HG02973 (cell line): Measurements from ENCODE around the gene DNAJC1.

Source experiments
- ATAC-seq: cut with Tn5 transposase; IDR thresholded peaks from one replicate; pipeline ENCODE4 v1.9.1; 2021; ENCODE audit warnings: moderate library complexity; ENCODE audit not compliant: unreplicated experiment

Gene DNAJC1

GRCh38 chr10:21961847-21962246 lies 41.7 kb downstream of the DNAJC1 start:
- ATAC-seq = no peak

DNA sequence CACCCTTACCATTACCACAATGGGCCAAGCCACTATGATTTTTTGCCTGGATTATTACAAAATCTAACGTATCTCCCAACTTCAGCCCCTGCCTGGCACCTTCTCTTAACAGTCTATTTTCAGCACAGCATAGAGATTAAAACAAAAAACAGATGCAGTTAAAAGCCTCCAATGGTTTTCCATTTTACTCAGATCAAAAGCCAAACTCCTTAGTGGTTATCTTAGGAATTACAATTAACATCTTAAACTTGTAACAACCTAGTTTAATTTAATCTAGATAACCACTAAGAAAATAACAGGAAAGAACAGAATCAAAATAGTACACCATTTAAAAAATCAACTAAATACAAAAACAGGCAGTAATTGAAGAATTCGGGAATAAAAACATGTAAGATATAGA lies 43.5 kb downstream of the DNAJC1 start:
- no peak for ATAC-seq

DNA sequence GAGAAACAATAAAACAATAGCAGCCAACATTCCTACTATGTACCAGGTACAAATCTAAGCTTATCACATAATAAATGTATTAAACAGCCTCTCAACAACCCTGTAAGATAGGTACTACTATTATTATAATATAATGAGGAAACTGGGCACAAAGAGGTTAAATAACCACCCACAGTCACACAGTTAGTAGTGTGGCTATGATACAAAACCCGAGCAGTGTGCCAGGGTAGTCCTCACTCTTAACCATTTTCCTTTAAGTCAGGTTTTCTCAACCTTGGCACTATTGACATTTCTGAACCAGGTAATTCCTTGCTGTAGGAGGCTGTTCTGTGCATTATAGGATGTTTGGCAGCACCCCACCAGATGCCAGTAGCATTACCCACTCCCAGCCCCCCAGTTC lies 48.8 kb downstream of the DNAJC1 start:
- ATAC-seq = no peak

DNA sequence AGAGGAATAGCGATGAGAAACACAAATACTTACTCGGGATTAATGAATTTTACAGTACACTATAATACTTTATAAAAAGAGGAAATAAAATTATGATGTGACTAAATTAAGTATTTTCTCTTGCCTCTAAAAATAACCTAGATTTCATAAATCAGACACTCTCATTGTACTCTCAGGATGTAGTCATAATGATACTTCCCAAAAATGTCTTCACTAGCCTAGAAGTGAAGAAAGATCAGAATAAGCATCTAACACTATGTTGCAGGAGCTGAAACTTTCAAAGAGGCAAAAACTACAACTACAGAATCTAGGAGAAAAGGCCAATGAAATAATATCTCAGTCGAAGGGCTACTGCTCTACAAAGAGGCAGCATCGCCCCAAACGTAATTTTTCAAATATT lies 49.4 kb downstream of the DNAJC1 start:
- peak; percentile 45 for ATAC-seq

DNA sequence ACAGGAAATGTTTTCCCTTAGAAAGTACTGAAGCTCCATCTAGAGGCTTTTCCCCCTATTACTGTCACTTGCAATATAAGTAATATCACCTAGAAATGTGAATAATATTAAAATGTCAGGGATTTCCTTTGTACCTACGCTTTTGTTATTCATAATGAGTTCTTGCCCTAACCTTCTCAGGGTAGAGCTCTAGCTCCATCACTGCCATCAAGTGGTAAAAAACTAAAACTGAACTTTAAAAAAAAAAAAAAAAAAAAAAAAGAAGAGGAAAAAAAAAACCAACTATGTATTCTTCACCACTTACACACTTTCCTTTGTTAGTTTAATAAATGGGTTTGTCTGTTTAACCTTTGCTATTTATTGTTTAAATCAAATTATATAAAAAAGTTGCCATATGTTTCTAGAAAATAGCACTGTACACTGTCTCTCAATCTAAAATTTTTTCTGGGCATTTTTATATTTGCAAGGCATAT lies 49.9 kb downstream of the DNAJC1 start:
- peak; percentile 74 for ATAC-seq

- ATAC-seq = no peak
Measured at GRCh38 chr10:21950566-21950965, 53.0 kb downstream of the DNAJC1 start.

DNA sequence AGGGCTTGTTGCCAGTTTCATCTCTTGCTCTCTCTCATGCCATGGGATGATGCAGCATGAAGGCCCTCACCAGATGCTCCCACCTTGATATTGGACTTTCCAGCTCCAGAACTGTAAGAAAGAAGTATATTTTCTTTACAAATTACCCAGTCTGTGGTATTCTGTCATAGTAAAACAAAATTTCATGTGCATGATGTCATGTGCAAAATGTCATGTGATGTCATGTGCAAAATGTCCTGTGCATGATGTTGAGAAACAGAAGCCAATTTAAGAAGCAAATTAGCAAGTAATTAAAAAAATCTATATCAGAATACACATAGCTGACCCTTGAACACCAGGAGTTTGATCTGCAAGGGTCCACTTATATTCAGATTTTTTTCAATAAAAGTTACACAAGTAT lies 56.6 kb downstream of the DNAJC1 start:
- ATAC-seq = no peak

DNA sequence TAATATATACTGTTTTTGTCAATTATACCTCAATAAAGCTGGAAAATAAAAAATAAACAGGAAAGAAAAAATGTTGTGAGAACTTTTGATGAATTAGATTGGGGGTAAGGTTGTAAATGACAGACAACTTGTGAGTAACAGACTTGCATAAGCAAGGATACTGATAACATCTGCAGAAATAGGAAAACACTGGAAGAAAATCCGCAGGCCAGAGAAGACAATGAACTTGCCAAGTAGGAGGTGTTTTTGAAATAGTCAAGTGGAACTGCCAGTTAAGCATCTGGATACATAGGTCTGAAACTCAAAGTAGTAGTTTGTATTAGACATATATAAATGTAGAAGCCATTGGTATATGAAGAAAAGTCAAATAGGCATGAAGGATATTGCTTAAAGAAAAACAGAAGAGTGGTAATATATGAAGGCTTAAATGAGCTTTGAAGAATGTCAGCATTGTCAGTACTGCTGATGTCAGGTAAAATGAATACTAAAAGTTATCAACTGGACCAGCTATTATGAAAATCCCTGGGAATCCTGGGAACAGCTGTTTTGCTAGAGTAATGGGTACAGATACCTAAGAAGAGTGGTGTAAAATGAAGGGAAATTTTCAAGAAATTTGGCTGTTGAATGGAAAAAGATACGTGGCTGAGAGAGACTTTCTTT lies 58.7 kb downstream of the DNAJC1 start:
- ATAC-seq = no peak

- ATAC-seq = no peak
Measured at GRCh38 chr10:21943633-21944265, 59.8 kb downstream of the DNAJC1 start.

GRCh38 chr10:21935439-21936023 lies 68.0 kb downstream of the DNAJC1 start:
- no peak for ATAC-seq

GRCh38 chr10:21934307-21934706 lies 69.2 kb downstream of the DNAJC1 start:
- ATAC-seq = no peak

DNA sequence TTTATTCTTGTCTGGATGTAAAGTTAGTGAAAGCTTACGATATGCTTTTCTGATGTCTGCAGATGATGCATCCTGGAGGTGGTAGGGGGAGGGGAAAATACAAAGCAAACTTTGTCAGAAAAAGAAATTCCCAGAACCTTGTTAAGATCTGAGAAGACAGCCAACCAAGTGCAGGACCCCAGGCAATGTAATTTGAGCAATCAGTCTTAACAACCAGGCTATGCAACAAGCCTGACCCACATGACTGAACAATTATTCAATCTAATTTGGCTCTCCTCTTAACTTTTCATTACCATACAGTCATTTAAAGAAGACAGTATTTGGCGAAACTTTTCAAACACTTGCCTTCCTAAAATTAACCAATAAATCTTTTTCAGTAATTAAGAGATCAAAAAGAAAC lies 74.5 kb downstream of the DNAJC1 start:
- ATAC-seq = no peak

DNA sequence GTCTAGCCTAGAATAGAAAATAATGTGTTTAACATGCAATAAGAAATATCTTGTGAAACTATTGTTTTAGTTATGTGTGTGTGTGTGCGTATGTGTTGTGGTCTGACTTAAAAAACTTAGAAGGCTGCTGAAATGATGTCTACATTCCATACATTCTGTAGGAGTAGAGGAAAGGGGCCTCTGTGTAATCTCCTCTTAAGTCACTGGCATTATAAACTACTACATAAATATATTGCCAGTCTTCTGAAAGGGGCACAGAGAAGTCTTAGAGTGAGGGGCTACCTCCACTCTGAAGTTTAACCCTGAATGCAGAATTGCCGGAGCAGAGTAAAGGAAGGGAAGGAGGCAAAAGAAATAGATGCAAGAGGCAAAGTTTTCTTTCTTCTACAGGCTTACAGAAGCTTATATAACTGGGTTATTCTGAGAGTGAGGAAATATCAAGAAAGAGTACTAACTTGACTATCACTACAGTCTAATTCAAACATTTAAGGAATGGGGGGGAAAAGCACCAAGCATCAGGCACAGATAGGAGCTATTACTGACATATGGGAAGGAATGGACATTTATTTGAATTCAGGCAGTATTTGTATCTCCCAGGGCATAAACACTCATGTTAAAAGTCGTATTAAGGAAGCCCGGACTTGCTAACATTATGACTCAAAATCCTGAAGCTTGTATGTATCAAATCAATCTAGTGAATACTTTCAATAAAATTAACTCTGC lies 75.7 kb downstream of the DNAJC1 start:
- ATAC-seq = no peak

GRCh38 chr10:21926949-21927348 lies 76.6 kb downstream of the DNAJC1 start:
- ATAC-seq = no peak

- ATAC-seq = no peak
Measured at GRCh38 chr10:21926358-21926925, 77.1 kb downstream of the DNAJC1 start.

DNA sequence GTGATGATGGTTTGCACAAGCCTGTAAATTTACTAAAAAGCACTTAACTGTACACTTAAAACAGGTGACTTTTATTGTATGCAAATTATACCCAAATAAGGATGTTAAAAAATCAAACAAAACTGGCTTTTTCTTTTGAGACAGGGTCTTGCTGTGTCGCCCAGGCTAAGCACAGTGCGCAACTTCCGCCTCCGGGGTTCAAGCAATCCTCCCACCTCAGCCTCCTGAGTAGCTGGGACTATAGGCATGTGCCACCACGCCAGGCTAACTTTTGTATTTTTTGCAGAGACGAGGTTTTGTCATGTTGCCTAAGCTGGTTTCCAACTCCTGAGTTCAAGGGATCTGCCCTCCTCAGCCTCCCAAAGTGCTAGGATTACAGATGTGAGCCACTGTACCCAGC lies 77.7 kb downstream of the DNAJC1 start:
- no peak for ATAC-seq

DNA sequence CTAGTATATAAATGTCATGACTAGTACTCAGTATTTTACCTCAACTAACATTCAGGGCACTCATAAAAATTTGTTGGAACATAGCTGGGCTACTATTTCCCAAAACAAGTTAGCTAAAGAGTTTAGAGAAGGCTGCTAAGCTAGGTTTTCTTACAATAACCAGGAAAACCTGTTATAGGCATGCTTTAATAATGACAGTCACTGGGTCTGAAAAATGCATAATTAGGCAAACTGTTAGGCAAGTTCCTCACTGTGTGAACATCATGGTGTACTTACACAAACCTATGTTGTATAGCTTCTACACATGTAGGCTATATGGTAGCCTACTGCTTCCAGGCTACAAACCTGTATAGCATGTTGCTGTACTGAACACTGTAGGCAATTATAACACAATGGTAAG lies 79.0 kb downstream of the DNAJC1 start:
- ATAC-seq = no peak

DNA sequence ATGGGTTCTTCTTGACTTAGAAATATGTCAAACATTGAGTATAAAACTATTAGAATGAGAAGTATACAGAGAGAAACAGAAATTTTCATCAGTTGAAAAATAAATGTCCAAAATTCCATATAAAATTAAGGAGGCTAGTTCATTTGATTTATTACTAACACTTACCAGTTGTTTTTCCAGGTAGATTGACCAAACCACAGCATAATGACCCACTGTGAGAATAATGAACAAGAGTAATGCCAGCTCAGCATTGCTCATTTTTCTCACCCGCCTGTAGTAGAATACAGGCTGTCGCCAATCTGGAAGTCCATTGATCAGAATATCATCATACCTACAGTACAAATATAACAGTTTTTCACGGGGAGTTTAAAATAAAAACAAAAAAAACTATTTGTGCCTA lies 82.9 kb downstream of the DNAJC1 start:
- no peak for ATAC-seq

DNA sequence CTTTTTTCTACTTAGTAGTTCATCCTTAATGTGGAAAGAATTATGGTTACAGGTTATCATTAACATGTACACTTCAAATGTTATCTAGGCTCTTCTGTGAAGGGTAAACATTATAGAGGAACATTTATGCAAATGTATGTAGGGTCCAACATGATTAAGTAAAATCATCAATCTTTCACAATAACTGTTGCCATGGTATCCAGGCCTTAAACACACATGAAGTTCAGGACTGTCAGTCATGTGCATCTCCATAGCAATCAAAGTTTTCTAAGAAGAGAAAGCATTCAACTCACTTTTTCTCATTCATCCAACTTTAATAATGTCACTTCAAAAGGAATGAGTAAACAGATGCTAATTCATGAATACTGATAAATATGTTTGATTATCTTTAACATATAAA lies 83.6 kb downstream of the DNAJC1 start:
- no peak for ATAC-seq

- ATAC-seq = no peak
Measured at GRCh38 chr10:21919117-21919516, 84.4 kb downstream of the DNAJC1 start.

DNA sequence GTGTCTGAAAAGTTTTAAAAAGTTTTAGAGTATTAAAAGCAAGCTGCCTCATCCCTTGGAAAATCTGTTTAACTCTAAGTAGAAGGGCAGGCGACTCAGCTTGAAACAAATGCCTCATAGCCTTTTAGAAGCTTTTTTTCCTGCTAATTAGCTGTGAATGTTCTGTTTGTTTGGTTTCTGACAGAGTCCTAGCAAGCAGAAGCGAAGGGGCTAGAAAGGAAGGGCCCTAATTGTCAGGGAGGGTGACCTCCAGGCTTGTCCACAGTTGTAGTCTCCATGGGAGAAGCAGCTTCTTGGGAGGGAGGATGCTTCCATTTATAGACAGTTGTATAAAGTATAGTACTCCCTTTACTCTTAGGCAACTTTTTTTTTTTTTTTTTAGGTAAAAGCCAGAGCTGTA lies 90.9 kb downstream of the DNAJC1 start:
- no peak for ATAC-seq
